ENCODE results near the gene PROZ.

DNA sequence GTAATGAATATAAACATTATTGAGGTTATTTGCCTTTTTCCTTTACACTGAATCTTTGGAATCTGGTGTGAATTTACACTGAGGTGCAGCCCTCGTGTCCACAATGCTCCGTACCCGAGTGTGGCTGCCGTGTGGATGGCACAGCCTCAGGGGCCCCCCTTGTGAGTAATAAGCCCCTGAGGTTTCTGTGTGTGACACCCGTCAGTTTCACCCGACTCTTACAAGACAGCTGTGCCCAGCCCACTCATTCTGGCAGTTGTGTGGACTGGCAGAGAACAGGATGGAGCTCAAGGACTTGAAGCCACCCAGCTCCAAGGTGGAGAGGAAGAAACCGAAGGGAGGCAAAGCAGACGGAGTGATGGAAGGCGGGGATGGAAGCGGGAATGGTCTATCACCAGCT lies 7.8 kb downstream of the PROZ start:
- TF ChIP-seq, protein P1, sequence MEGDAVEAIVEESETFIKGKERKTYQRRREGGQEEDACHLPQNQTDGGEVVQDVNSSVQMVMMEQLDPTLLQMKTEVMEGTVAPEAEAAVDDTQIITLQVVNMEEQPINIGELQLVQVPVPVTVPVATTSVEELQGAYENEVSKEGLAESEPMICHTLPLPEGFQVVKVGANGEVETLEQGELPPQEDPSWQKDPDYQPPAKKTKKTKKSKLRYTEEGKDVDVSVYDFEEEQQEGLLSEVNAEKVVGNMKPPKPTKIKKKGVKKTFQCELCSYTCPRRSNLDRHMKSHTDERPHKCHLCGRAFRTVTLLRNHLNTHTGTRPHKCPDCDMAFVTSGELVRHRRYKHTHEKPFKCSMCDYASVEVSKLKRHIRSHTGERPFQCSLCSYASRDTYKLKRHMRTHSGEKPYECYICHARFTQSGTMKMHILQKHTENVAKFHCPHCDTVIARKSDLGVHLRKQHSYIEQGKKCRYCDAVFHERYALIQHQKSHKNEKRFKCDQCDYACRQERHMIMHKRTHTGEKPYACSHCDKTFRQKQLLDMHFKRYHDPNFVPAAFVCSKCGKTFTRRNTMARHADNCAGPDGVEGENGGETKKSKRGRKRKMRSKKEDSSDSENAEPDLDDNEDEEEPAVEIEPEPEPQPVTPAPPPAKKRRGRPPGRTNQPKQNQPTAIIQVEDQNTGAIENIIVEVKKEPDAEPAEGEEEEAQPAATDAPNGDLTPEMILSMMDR (IDR thresholded peaks at IDR 0.05) = no peak
- no peak for TF ChIP-seq POLR2AphosphoS5 (IDR thresholded peaks at IDR 0.05)

All from upper lobe of left lung (tissue), 4 donors.